ENCODE data around the gene PTPN14.

Gene PTPN14

DNA sequence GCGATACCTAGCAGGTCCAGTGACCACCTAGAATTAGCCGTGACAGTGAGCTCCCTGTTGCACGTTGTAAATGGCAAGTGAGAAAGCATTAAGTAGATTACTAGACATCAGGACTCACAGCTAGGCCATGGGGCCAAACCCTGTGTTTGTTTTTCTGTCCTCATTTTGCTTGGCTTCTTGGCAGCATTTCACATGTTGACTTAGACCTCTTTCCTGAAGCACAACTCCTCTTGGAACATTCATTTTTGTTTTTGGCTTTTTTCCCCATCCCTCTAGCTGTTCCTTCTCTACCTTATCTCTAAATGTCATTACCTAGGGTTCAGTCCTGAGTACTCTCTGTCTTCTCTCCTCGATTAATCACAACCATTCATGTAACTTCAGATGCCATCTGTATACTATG lies 16.9 kb upstream of the PTPN14 start:
- no peak for DNase-seq (ENCODE audit: low read depth)

- DNase-seq (ENCODE audit: low read depth) = no peak
These were observed 16.1 kb upstream of the PTPN14 start for GRCh38 chr1:214567481-214567980.

- no peak for DNase-seq (ENCODE audit: low read depth)
These were observed 15.0 kb upstream of the PTPN14 start for GRCh38 chr1:214566158-214567104.

- DNase-seq (ENCODE audit: low read depth) = no peak
These were observed 13.9 kb upstream of the PTPN14 start for GRCh38 chr1:214565310-214565709.

DNA sequence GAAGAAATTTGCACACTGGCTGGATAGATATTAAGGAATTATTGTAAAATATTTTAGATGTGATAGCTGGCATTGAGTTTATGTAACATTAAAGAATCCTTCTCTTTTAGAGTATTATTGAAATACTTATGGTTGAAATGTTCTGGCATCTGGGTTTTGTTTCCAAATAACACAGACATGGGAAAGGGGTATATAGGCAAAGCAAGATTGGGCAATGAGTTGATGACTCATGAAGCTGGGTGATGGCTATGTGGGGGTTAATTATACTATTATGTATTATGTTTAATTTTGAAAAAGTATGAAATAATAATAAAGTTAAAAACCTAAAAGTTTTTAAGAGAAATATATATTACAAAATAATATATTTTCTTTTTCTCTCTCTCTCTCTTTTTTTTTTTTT lies 12.5 kb upstream of the PTPN14 start:
- DNase-seq (ENCODE audit: low read depth) = no peak

- DNase-seq (ENCODE audit: low read depth) = no peak
These were observed 6.7 kb upstream of the PTPN14 start for GRCh38 chr1:214557952-214558735.

DNA sequence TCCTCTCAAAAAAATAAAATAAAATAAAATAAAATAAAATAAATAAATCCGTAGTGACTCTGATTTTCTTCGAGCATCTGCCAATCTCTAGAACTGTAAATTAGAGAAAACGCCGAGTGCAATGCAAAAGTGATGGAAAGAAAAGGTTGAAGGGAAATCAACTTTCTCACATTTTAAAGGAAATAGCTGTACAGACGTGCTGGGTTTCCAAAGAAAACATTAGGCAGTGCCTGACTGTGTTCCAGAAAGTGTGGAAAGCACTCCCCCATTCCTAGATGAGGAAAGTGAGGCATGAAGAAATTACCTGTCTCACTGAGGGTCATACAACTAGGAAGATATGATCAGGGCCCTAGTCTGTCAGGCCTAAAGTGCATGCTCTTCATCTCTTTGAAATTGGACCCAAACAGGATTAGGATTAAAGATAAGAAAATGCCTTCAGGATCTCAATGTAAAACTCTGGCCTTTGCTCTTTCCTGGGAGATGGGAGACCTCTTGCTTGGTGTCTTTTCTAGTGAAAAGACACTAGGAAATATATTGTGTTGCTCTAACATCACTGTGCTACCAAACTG lies 1.8 kb upstream of the PTPN14 start:
- DNase-seq (ENCODE audit: low read depth) = no peak

GRCh38 chr1:214552174-214552608 lies 789 bp upstream of the PTPN14 start:
- no peak for DNase-seq (ENCODE audit: low read depth)

DNA sequence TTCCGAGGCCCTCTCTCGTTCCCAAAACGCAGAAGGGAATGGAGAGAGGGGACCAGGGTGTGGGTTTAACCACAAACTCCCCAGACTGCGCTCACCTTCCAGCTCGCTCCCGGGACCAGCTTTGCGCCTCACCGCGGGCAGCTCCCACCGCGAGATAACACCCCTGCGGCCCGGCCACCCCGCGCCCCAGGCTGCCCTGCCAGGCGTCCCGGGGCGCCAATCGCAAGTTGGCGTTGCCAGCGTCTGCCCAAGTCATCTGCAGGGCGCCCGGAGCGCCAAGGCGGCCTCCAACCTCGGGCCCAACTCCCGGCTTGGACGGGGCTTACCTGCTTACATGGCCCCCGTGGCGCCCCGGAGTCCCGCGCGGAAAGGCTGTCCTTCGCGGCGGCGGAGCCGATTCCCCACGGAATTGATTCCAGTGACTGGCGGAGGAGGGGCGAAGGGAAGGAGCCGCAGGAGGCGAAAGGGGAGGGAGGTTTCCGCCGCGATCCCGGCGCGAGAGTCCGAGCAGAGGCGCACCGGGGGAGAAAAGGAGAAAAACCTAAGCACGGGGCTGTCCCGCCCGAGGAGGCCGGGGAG lies 456 bp downstream of the PTPN14 start:
- no peak for DNase-seq (ENCODE audit: low read depth)

- no peak for DNase-seq (ENCODE audit: low read depth)
These were observed 1.2 kb downstream of the PTPN14 start for GRCh38 chr1:214550013-214550856.

GRCh38 chr1:214549604-214550003 lies 1.8 kb downstream of the PTPN14 start:
- DNase-seq (ENCODE audit: low read depth) = no peak

GRCh38 chr1:214548988-214549387 lies 2.4 kb downstream of the PTPN14 start:
- DNase-seq (ENCODE audit: low read depth) = no peak

DNA sequence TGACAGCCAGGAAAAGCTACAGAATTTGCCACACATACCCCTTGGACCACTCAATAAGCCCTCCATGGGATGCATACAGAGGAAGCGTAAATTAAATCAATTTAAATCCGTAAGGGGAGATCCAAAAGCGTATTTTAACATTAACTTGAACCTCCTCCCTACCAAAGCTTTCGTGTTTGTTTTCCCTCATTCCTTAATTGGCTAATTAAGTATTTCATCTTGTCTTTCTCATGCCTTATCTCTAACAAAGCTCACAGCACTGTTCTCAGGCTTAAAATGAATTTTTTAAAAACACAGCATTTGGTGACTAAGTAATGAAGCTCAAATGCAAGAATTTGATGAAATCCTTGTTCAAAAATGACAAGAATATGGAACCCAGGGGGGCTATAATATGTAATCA lies 3.1 kb downstream of the PTPN14 start:
- DNase-seq (ENCODE audit: low read depth) = no peak

DNA sequence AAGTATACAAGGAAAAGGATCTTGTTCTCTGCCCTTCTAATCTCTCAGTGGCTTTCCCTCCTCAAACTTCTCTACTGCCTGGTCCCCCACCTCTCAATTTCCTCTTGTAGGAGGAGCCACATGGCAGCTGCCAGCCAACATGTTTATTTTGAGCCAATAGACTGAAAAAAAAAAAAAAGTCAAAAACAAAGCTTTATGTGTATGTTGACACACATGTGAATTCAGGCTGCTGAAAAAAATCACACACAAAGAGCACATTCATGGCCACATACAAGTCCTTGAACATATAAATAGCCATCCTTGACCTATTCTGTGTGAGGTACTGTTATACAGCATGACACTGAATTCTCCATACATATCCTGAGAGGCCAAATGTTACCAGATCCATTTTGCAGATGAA lies 3.7 kb downstream of the PTPN14 start:
- no peak for DNase-seq (ENCODE audit: low read depth)

- DNase-seq (ENCODE audit: low read depth) = no peak
These were observed 4.3 kb downstream of the PTPN14 start for GRCh38 chr1:214546886-214547641.

- no peak for DNase-seq (ENCODE audit: low read depth)
These were observed 5.3 kb downstream of the PTPN14 start for GRCh38 chr1:214546084-214546483.

DNA sequence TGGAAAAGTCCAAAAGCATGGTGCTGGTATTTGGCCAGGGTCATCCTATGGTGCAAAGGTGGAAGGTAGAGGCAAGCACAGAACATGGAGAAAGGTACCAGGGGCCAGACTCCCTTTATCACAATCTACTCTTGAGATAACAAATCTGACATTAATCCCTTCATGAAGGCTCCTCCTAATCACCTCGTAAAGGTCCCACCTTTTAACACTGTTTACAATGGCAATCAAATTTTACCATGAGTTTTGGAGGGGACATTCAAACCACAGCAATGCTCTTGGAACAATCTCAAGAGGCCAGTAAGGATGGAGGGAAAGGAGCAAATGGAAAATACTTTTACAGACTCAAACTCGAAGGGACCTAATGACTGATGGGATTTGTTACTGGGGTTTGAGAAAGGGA lies 6.1 kb downstream of the PTPN14 start:
- no peak for DNase-seq (ENCODE audit: low read depth)

DNA sequence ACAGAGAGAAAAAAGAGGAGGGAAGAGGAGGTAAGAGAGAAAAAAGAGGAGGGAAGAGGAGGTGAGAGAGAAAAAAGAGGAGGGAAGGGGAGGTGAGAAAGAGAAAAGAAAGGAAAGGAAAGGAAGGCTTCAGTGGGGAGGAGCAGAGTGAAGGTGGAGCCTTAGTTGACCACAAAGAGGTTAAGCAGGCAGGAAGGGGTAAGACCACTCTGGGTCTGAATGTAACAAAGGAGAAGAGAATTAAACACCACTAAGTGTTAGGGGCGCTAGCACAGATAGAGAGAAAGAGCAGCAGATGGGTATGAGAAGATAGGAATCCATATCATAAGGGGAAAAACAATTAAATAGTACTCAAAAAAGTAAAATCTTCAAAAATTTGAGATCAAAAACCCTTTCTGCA lies 6.6 kb downstream of the PTPN14 start:
- no peak for DNase-seq (ENCODE audit: low read depth)

GRCh38 chr1:214542275-214543199 lies 8.9 kb downstream of the PTPN14 start:
- no peak for DNase-seq (ENCODE audit: low read depth)
